ENCODE data around the gene VAMP4. TPM values are rescaled to one million over a fixed set of nuclear protein-coding genes. Genes with fewer than 3 reads are reported as not detected.

Gene VAMP4
- total and polyA plus RNA-seq, 10 of the 15 experiments (the other 5 are each of a cell fraction or from before 2014, with no cell fraction given) = 0.90 to 7.9 (median 4.3) TPM

DNA sequence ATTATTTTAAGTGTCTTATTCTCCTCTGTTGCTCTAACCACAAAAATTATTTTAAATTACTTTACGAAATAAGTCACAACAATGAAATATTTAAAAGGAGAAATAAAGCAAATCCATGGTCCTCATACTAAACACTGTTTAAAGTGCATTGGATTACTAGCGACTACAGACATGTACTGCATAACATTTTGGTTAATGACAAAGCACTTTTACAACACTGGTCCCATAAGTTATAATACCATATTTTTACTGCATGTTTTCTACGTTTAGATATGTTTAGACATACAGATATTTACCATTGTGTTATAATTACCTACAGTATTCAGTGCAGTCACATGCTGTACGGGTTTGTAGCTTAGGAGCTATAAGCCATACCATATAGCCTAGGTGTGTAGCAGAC is 30.2 kb downstream of the VAMP4 start:
- H3K4me3 ChIP-seq = no peak overlapping the region
- WGBS (ENCODE audit: insufficient coverage, insufficient replicate concordance, low lambda C conversion rate, missing lambda C conversion rate) = 48% methylated on average over 4 of the region's 4 CpGs
- CTCF ChIA-PET = interaction anchor here (2.2 to 4.7 kb wide), 2 partner anchors 67 to 145 kb away, joined by 15 to 17 read pairs; no protein-coding TSS in a partner anchor
- no peak overlapping the region for H3K4me2 ChIP-seq (ENCODE audit: control insufficient read depth, insufficient read depth)
- H3K27me3 ChIP-seq (replicated peaks in 1 of 2; ENCODE audit: control insufficient read depth in 2 of 2, insufficient read depth in 2 of 2, low read length in 1 of 2) = no peaks in the 10 kb centered on the region
- no peak overlapping the region for H3K27ac ChIP-seq (ENCODE audit: control insufficient read depth, insufficient read depth)
- H3K79me2 ChIP-seq (ENCODE audit: control insufficient read depth, insufficient read depth, low read length) = no peaks in the 10 kb centered on the region
- no peaks in the 10 kb centered on the region for H3K4me1 ChIP-seq (ENCODE audit: control insufficient read depth, insufficient read depth, low read length)
- H4K20me1 ChIP-seq (ENCODE audit: control insufficient read depth, insufficient read depth) = no peaks in the 10 kb centered on the region
- no peak overlapping the region for H2AFZ ChIP-seq (ENCODE audit: control insufficient read depth, low read depth, low read length)
- BruUV-seq (replicated peaks) = no TSS peak
- FAIRE-seq = no peak
- POLR2A ChIA-PET = interaction anchor here (1.4 kb wide), 1 partner anchor 67 kb away, joined by 4 read pairs; no protein-coding TSS in a partner anchor
- no peak for TF ChIP-seq KDM1A (IDR thresholded peaks at IDR 0.05; ENCODE audit: borderline replicate concordance)
- no peak for TF ChIP-seq ASH2L (IDR thresholded peaks at IDR 0.05; ENCODE audit: borderline replicate concordance, low read depth)
- TF ChIP-seq, protein P1, sequence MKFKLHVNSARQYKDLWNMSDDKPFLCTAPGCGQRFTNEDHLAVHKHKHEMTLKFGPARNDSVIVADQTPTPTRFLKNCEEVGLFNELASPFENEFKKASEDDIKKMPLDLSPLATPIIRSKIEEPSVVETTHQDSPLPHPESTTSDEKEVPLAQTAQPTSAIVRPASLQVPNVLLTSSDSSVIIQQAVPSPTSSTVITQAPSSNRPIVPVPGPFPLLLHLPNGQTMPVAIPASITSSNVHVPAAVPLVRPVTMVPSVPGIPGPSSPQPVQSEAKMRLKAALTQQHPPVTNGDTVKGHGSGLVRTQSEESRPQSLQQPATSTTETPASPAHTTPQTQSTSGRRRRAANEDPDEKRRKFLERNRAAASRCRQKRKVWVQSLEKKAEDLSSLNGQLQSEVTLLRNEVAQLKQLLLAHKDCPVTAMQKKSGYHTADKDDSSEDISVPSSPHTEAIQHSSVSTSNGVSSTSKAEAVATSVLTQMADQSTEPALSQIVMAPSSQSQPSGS (IDR thresholded peaks at IDR 0.05; ENCODE audit: low read length) = no peak
- no peak for TF ChIP-seq CBX3 (IDR thresholded peaks at IDR 0.05; ENCODE audit: borderline replicate concordance, low read depth)
- TF ChIP-seq HCFC1 (IDR thresholded peaks at IDR 0.05; ENCODE audit: low read length) = no peak
- TF ChIP-seq, protein P2, sequence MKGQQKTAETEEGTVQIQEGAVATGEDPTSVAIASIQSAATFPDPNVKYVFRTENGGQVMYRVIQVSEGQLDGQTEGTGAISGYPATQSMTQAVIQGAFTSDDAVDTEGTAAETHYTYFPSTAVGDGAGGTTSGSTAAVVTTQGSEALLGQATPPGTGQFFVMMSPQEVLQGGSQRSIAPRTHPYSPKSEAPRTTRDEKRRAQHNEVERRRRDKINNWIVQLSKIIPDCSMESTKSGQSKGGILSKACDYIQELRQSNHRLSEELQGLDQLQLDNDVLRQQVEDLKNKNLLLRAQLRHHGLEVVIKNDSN (IDR thresholded peaks at IDR 0.05; ENCODE audit: borderline replicate concordance, extremely low read length, insufficient read depth, low read depth, low read length) = no peak
- no peak for TF ChIP-seq SIN3A (IDR thresholded peaks at IDR 0.05; ENCODE audit: low read depth, low read length)
- TF ChIP-seq CREM (IDR thresholded peaks at IDR 0.05; ENCODE audit: low read depth) = no peak
- no peak for TF ChIP-seq PAX8 (IDR thresholded peaks at IDR 0.05)
- TF ChIP-seq NFYA (IDR thresholded peaks at IDR 0.05; ENCODE audit: borderline replicate concordance, low read depth, low read length) = no peak
- TF ChIP-seq, protein P3, sequence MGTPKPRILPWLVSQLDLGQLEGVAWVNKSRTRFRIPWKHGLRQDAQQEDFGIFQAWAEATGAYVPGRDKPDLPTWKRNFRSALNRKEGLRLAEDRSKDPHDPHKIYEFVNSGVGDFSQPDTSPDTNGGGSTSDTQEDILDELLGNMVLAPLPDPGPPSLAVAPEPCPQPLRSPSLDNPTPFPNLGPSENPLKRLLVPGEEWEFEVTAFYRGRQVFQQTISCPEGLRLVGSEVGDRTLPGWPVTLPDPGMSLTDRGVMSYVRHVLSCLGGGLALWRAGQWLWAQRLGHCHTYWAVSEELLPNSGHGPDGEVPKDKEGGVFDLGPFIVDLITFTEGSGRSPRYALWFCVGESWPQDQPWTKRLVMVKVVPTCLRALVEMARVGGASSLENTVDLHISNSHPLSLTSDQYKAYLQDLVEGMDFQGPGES (IDR thresholded peaks at IDR 0.05) = no peak
- no peaks in the 10 kb centered on the region for H3K36me3 ChIP-seq (ENCODE audit: control insufficient read depth in 2 of 2, insufficient read depth in 2 of 2, low read length in 1 of 2)
- DNase-seq (ENCODE audit: low read depth, low spot score) = no peak
- RAD21 ChIA-PET (ENCODE audit: unreplicated experiment) = no interaction called here
- intact Hi-C loops (cut with micrococcal nuclease; ENCODE audit: unreplicated experiment) = loop anchor here (10.0 kb wide), 1 partner anchor 227 kb away; the partner anchor contains the start of gene PRRC2C
- H3K9ac ChIP-seq (ENCODE audit: control insufficient read depth, insufficient read depth, low read length) = no peak overlapping the region
- no peak for ATAC-seq
- no peaks in the 10 kb centered on the region for H3K9me3 ChIP-seq (replicated peaks; ENCODE audit: control insufficient read depth, insufficient read depth, low read length)
- in situ Hi-C loops (cut with MboI) = no loop called here
- SMC1A ChIA-PET (ENCODE audit: uncharacterized antibody, unreplicated experiment) = interaction anchor here (1.5 to 8.0 kb wide), 2 partner anchors 66 to 117 kb away, joined by 3 to 49 read pairs; no protein-coding TSS in a partner anchor
